HG02798 (cell line): ENCODE results near the gene B3GNT8.
"Not testable (repeated sequence)": the region's sequence is repeated elsewhere in the genome, so short reads cannot be mapped to it uniquely, and the experiment has no call there.

Experiments used
- ATAC-seq: cut with Tn5 transposase; IDR thresholded peaks from one replicate; pipeline ENCODE4 v1.9.1; 2021; ENCODE audit warnings: mild to moderate bottlenecking; ENCODE audit not compliant: unreplicated experiment, poor library complexity

B3GNT8 gene

DNA sequence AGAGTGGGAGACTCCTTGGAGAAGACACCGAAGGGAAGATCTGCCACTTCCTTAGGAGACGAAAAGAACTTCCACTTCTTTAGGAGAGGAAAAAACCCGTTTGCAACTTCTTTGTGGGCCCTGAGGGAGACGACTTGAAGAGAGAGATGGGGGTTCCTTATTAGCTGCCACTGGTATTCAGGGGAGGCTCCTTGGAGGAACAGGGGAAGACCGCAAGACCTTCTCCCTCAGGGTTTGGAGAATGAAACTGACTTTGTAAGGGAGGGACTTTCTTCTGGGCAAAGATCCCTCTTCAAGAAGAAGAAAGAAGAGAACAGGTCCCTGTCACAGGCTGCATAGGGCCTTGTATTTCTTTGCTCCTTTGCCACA is 29.1 kb downstream of the B3GNT8 start:
- ATAC-seq: no peak

DNA sequence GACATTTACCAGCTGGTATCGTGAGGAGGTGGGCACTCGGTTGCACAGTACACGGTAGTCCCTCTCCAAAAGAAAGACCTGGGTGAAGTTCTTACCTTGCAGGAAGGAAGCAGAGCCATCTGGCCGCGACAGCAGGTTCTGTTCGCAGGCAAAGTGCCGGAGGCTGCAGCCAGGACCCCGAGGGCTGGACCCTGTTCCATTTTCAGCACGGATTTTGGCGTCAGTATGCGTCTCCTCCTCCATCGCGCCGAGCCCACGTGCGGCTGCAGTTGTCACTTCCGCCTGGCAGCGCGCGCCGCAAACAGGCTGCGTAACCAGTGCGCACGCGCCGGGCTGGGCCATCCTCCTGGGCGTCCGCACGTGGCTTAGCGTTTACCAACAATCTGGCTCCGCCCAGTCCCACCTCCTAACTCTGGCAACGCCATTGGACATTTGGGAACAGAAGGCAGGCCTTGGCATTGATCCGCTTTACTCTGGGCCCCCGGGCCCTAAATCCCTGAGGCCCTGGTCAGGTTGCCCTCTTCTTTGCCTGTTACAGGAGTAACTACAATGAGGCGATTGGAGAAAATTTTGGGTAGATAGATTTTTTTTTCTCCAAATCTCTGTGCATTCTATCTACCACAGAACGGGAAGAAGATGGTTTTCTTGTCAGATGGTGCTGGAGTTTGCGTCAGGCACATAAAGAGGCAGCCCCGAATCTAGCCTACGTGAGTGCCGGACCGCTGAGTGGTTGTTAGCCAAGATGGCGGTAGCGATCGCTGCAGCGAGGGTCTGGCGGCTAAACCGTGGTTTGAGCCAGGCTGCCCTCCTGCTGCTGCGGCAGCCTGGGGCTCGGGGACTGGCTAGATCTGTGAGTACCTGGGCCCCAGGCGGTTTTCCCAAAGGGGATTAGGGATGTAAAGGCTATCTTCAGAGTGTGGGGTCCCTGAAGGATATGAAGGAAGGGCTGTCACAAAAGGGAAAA is 29.8 kb downstream of the B3GNT8 start, which contains the start of the genes BCKDHA and EXOSC5:
Gene BCKDHA (plus strand): TSS at position 733 of the 964 bp plus-strand sequence. CDS start 10 bp downstream, at position 743.
Gene EXOSC5 (minus strand): TSS at position 274 of the 964 bp plus-strand sequence. CDS start 31 bp downstream, at position 243.
- peak; percentile 94 for ATAC-seq

DNA sequence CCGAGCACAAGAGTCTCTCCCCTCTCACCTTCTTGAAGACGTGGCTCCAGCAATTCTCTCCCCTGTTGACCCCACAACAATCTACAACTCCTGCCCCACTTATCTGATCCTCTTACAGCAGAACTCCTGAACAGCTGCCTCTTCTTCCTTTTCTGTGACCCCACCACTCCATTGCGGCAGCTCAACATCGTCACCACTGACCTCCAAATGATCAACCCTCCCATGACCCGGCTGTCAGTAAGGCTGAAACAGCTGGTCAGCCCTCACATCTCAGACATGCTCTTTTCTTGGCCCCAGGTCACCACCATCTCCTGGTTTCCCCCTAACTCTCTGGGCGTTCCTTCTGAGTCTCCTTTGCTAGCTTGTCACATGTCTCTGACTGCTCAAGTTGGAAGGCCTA is 31.8 kb downstream of the B3GNT8 start:
- ATAC-seq: no peak

DNA sequence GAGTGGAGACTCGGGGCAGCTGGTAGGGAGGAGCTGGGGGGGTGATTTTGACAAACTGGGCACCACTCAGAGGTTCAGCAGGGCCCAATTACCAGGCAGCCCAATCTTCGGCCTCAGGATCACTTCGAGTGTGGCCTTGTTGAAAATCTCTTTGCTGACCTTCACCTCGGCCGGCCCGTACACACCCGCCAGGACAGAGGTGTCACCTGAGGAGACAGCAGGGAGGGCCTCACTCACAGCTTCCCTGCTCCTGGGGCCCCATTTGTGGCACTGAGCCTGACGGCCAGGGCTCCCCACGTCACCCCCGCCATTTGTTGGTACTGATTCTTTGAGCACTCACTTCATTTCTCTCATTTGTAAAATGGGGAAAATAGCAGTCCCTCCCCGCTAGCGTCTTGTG is 34.4 kb downstream of the B3GNT8 start:
- ATAC-seq: no peak

DNA sequence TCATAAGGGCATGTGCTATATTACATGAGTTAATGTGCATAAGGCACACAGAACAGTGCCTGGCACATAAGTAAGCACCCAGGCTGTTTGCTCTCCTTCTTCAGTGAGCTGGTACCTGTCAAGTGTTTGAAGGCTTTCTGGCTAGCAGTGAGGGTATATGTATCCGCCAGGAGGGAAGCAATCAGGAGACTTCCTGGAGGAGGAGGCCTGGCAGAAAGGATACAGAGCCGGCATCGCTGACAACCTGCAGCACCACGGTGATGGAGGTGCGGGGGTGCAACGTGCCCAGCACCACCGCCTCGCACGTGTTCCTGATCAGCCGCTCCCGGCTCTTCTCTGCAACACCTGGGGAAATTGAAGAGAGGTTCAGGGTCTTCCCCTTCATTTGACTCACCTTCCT is 35.6 kb downstream of the B3GNT8 start:
- ATAC-seq: no peak

DNA sequence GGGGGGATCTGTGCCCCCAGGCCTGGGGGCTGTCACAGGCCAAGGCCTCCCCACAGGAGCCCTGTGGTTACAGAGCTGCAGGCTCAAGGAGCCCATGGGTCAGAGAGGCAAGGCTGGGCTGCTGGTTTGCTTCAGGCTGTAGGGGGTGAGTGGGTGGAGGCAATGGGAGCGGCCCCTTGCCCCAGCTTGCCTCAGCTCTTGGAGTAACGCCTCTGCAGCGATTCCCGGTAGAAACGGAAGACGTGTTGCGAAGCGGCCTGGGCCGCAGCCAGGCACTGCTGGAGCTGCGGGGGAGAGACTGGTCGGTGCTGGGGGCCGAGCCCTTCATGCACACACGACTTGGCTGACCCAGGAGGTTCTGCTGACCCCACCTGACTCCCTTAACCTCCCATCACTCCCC is 40.7 kb downstream of the B3GNT8 start:
- no peak for ATAC-seq

DNA sequence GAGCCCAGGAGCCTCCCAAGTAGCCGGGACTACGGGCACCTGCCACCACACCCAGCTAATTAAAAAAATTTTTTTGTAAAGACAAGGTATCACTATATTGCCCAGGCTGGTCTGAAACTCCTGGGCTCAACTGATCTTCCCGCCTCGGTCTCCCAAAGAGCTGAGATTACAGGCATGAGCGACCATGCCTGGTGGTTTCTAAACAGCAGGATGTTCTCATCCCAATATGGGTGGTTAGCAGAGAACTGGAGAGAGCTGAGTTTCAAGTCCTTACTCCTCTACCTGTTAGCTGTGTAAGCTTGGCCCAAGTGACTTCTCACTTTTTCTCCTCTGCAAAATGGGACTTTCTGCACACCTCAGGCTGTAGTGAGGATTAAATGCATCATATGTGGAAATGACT is 42.8 kb downstream of the B3GNT8 start:
- ATAC-seq: no peak

DNA sequence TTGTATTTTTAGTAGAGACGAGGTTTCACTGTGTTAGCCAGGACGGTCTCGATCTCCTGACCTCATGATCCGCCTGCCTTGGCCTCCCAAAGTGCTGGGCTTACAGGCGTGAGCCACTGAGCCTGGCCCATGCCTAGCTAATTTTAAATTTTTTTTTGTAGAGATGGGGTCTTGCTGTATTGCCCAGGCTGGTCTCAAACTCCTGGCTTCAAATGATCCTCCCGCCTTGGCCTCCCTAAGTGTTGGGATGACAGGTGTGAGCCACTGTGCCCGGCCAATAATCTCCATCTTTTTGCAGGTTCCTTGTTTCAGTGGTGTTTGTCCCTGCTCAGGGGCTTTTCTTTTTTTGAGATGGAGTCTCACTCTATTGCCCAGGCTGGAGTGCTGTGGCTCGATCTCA is 45.6 kb downstream of the B3GNT8 start:
- ATAC-seq: not testable (repeated sequence)

DNA sequence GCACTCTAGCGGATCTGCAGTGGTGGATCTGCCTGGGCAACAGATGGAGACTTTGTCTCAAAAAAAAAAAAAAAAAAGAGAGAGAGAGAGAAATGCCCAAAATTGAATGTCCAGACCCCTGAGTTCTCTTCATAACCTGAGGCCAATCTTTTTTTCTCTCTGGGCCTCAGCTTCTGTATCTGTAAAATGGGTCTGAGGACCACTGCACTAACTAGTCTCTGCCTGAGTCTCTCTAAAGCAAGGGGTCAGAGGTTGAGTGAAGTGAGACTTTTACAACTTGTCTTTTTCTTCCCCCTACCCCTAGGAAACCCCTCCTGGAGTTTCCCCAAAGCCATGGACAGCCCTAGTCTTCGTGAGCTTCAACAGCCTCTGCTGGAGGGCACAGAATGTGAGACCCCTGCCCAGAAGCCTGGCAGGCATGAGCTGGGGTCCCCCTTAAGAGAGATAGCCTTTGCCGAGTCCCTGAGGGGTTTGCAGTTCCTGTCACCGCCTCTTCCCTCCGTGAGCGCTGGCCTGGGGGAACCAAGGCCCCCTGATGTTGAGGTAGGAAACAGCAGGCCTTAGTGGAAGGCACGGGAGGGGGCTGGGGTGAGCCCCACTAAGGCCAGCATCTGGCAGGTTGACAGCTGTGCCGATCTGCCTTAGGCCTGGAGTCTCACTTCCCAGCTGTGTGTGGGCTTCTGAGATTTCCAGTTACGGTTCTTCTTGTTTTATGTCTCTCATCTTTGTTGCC is 49.0 kb downstream of the B3GNT8 start:
- ATAC-seq: peak; percentile 50

DNA sequence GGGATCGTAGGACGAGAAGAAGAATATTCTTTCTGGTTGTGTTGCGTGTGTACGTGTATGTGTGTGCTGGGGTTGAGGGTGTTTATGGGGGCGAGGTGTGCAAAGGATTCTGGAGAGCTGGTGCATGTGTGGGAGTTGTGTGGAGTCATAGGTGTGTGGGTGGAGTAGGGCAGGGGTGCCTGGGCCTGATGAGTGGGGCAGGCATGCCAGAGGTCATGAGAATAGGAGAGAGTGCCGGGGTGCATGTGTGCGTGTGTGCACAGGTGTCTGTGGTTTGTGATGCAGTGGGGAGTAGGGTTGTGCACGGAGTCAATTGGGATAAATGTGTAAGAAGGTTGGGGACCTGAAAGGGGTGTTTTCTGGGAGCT is 50.2 kb downstream of the B3GNT8 start:
- no peak for ATAC-seq

DNA sequence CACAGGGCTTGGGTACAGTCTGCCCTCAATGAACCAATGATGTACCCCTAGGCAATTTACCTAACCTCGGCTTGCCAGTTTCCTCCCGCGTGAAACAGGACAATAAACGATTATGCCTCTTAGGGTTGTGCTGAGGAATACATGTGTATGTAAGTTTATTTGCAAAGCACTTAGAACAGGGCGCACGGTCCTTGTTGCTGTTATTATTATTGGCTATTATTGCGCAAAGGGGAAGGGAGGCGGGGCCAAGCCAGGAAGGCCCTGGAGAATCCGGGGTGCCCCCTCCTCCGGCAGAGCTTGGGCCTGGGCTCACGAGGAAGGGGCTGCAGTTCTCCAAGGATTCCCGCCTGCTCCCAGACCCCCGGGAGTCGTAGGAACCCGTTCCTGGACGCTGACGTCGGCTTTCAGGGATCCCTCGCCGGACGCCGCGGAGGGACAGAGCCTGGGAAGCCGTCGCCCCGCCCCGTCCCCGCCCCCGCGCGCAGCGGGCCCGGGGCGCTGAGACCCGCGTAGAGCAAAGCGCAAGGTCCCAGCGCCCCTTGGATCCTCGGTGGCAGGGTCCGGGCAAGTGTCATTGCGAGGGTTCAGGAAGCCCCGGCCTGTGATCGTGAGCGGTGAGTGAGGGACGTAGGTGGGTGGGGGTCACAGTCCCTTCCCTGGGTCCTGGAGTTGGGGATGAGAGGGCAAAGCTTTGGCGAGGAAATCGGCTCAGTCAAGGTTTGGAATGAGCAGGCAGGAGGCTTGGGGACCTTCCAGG is 50.8 kb downstream of the B3GNT8 start, which contains the start of gene TMEM91:
Gene TMEM91 (plus strand): TSS at position 293 of the 757 bp plus-strand sequence. CDS start 1,777 bp downstream, outside the sequence.
- ATAC-seq: no peak
